GM12878 (cell line): ENCODE results near the gene ZBTB48. TPM values are rescaled to one million over a fixed set of nuclear protein-coding genes. Genes with fewer than 3 reads are reported as not detected.

Source experiments
- ATAC-seq: fragments of 200-7000 bp; cut with Tn5 transposase; 3 replicates; pipeline ENCODE4 v1.9.1; 2020; ENCODE audit warnings: mild to moderate bottlenecking, moderate library complexity
- BruUV-seq: library from RNA; stranded (reverse); fragments of 400-500 nt; replicated peaks from 2 replicates; lab custom pipeline; 2021; lab: Mats Ljungman, UMichigan
- CTCF ChIA-PET: fragments of 300-600 bp; sonication (Branson Sonifier 250); formaldehyde crosslinking; extraction: SDS; loops from one replicate; lab custom pipeline; 2021; ENCODE audit warnings: inconsistent platforms; lab: Yijun Ruan, JAX
- POLR2A ChIA-PET: fragments of 350-600 bp; formaldehyde crosslinking; extraction: SDS; loops from one replicate; lab custom pipeline; 2021; ENCODE audit warnings: inconsistent platforms; lab: Charles Lee
- RAD21 ChIA-PET: fragments of 300-600 bp; sonication (Branson Sonifier 250); formaldehyde crosslinking; loops from one replicate; lab custom pipeline; 2023; ENCODE audit warnings: antibody characterized with exemption; ENCODE audit not compliant: unreplicated experiment; lab: Charles Lee
- SMC1A ChIA-PET: fragments of 300-600 bp; sonication (Branson Sonifier 250); formaldehyde crosslinking; loops from one replicate; lab custom pipeline; 2023; ENCODE audit not compliant: unreplicated experiment, uncharacterized antibody; lab: Charles Lee
- DNase-seq: peaks from one replicate; pipeline ENCODE4 v3.0.0-alpha.2; 2011; ENCODE audit warnings: low read depth, low spot score
- FAIRE-seq: peaks from 3 replicates; lab custom pipeline; 2011; peaks lifted over from hg19 to GRCh38; lab: Jason Lieb, UNC
- H2AFZ ChIP-seq: 2 replicates; pipeline ENCODE4 v1.6.0; 2011; ENCODE audit warnings: low read depth, low read length, control low read depth; ENCODE audit not compliant: control insufficient read depth
- H3K27ac ChIP-seq: 2 replicates; pipeline ENCODE4 v1.5.1; 2011; ENCODE audit warnings: control low read depth; ENCODE audit not compliant: control insufficient read depth, insufficient read depth
- H3K27me3 ChIP-seq, 2 experiments: replicated peaks in 1 of 2; 2 replicates each; pipeline versions ENCODE4 v1.6.0 to v1.6.1; 2011; ENCODE audit warnings: low read length in 1 of 2; ENCODE audit not compliant: control insufficient read depth in 2 of 2, insufficient read depth in 2 of 2
- H3K36me3 ChIP-seq, 2 experiments: 2 replicates each; pipeline ENCODE4 v1.5.1; 2011; ENCODE audit warnings: low read length in 1 of 2; ENCODE audit not compliant: control insufficient read depth in 2 of 2, insufficient read depth in 2 of 2
- H3K4me1 ChIP-seq: 2 replicates; pipeline ENCODE4 v1.6.1; 2011; ENCODE audit warnings: mild to moderate bottlenecking, low read length, moderate library complexity, mixed read lengths; ENCODE audit not compliant: control insufficient read depth, insufficient read depth
- H3K4me2 ChIP-seq: 2 replicates; pipeline ENCODE4 v1.6.0; 2011; ENCODE audit warnings: control low read depth; ENCODE audit not compliant: control insufficient read depth, insufficient read depth
- H3K4me3 ChIP-seq: fragments of 200-600 bp; sonication (generic); 2 replicates; pipeline ENCODE4 v1.5.1; 2016
- H3K79me2 ChIP-seq: 2 replicates; pipeline ENCODE4 v1.6.0; 2011; ENCODE audit warnings: low read length; ENCODE audit not compliant: control insufficient read depth, insufficient read depth
- H3K9ac ChIP-seq: 2 replicates; pipeline ENCODE4 v1.8.0; 2011; ENCODE audit warnings: low read length, control low read depth, mixed read lengths; ENCODE audit not compliant: control insufficient read depth, insufficient read depth
- H3K9me3 ChIP-seq: replicated peaks from 3 replicates; pipeline ENCODE4 v1.5.1; 2011; ENCODE audit warnings: mild to moderate bottlenecking, low read length; ENCODE audit not compliant: control insufficient read depth, insufficient read depth
- H4K20me1 ChIP-seq: 2 replicates; pipeline ENCODE4 v1.6.0; 2011; ENCODE audit not compliant: control insufficient read depth, insufficient read depth
- ATF7 ChIP-seq: fragments of 450-650 bp; IDR thresholded peaks from 2 replicates; pipeline ENCODE4 v1.6.1; 2016; ENCODE audit warnings: low read depth, mild to moderate bottlenecking
- CBX5 ChIP-seq: sonication (generic); IDR thresholded peaks from 2 replicates; pipeline ENCODE4 v1.6.1; 2016; ENCODE audit warnings: low read depth, moderate library complexity, mild to moderate bottlenecking, inconsistent platforms
- CREB1 ChIP-seq: IDR thresholded peaks from 2 replicates; pipeline ENCODE4 v1.6.1; 2012; ENCODE audit warnings: low read depth, mild to moderate bottlenecking, inconsistent platforms
- HDAC6 ChIP-seq: fragments of 200-600 bp; sonication (generic); IDR thresholded peaks from one replicate; pipeline ENCODE4 v1.8.0; 2017; ENCODE audit warnings: antibody characterized with exemption; ENCODE audit not compliant: unreplicated experiment
- IRF4 ChIP-seq: IDR thresholded peaks from 2 replicates; pipeline ENCODE4 v1.6.1; 2011; ENCODE audit warnings: low read depth, low read length
- JUND ChIP-seq: IDR thresholded peaks from 2 replicates; pipeline ENCODE4 v1.6.1; 2012; ENCODE audit warnings: low read depth, mild to moderate bottlenecking, low read length, improper control_type of control experiment, moderate library complexity
- KAT2A ChIP-seq: conservative IDR thresholded peaks from 2 replicates; pipeline ENCODE4 v1.6.1; 2011; ENCODE audit warnings: low read depth, low read length; ENCODE audit not compliant: control insufficient read depth
- NFXL1 ChIP-seq: fragments of 450-650 bp; IDR thresholded peaks from 2 replicates; pipeline ENCODE4 v1.6.1; 2017; ENCODE audit warnings: antibody characterized with exemption, mild to moderate bottlenecking, borderline replicate concordance
- RAD21 ChIP-seq: IDR thresholded peaks from 2 replicates; pipeline ENCODE4 v1.6.1; 2011; ENCODE audit warnings: mild to moderate bottlenecking, low read depth, low read length, moderate library complexity; ENCODE audit not compliant: insufficient read depth
- TAF1 ChIP-seq: IDR thresholded peaks from 2 replicates; pipeline ENCODE4 v1.6.1; 2011; ENCODE audit warnings: mild to moderate bottlenecking, low read depth, low read length, borderline replicate concordance
- YBX1 ChIP-seq: fragments of 450-650 bp; IDR thresholded peaks from 2 replicates; pipeline ENCODE4 v1.6.1; 2016; ENCODE audit warnings: antibody characterized with exemption
- ZBED1 ChIP-seq: IDR thresholded peaks from 2 replicates; pipeline ENCODE4 v1.6.1; 2016; ENCODE audit warnings: borderline replicate concordance
- ZSCAN29 ChIP-seq: fragments of 450-650 bp; IDR thresholded peaks from 2 replicates; pipeline ENCODE4 v1.6.1; 2017; ENCODE audit warnings: mild to moderate bottlenecking, moderate library complexity
- WGBS: methylation state at CpG from one replicate; pipeline ENCODE4 v1.1.6; 2016; ENCODE audit warnings: low lambda C conversion rate; ENCODE audit not compliant: insufficient replicate concordance, insufficient coverage; ENCODE audit errors: missing lambda C conversion rate; 5-methylcytosine and 5-hydroxymethylcytosine counted together
- in situ Hi-C: fragments of 300-500 bp; cut with MboI; formaldehyde crosslinking; loops from 9 replicates; pipeline ENCODE4 v1.14.3; 2018; ENCODE audit warnings: mixed read lengths
- intact Hi-C: fragments of 100-400 bp; cut with micrococcal nuclease; formaldehyde crosslinking; loops from one replicate; pipeline ENCODE4 v1.14.2; 2022; ENCODE audit not compliant: unreplicated experiment
- polyA plus RNA-seq, 11 experiments: library from polyadenylated mRNA; depleted of rRNA in 4 of 11; unstranded in 6 of 11; stranded (reverse) in 5 of 11; fragments of >200 nt; fragmentation: Nextera tagmentation in 4 of 11; fragmentation: Illumina TruSeq in 1 of 11; extraction: Ambion mirVana in 4 of 11; extraction: Trizol in 1 of 11; gene quantifications; 1 replicate in 1 of 11; 2 replicates in 10 of 11; pipeline versions ENCODE4 v1.2.1 to v1.2.3, GENCODE V29; 2011 to 2016; ENCODE audit warnings: inconsistent platforms in 2 of 11, missing spikeins in 2 of 11, low read depth in 1 of 11
- total RNA-seq, 4 experiments: library from RNA; depleted of rRNA in 3 of 4; stranded (reverse); fragments of >200 nt in 3 of 4; fragmentation: Illumina TruSeq in 1 of 4; extraction: Trizol in 1 of 4; gene quantifications; 2 replicates each; pipeline versions ENCODE4 v1.2.1 to v1.2.3, GENCODE V29; 2013 to 2021
- TF ChIP-seq, protein P1 (sequence below): IDR thresholded peaks from 2 replicates; pipeline ENCODE4 v1.6.1; 2011; ENCODE audit warnings: low read depth, low read length, improper control_type of control experiment, borderline replicate concordance
- TF ChIP-seq, protein P2 (sequence below): IDR thresholded peaks from 2 replicates; pipeline ENCODE4 v1.6.1; 2011; ENCODE audit warnings: borderline replicate concordance, low read depth, mild to moderate bottlenecking, moderate library complexity, low read length; ENCODE audit not compliant: insufficient read depth, poor library complexity, severe bottlenecking
- TF ChIP-seq, protein P3 (sequence below): IDR thresholded peaks from 2 replicates; pipeline ENCODE4 v1.6.1; 2012; ENCODE audit warnings: low read length, inconsistent platforms
- TF ChIP-seq, protein P4 (sequence below): fragments of 450-650 bp; formaldehyde crosslinking; IDR thresholded peaks from 2 replicates; pipeline ENCODE4 v1.4.0; 2022; ENCODE audit warnings: mild to moderate bottlenecking, moderate library complexity

ZBTB48 gene
- total and polyA plus RNA-seq, 10 of the 15 experiments (the other 5 are each of a cell fraction or from before 2014, with no cell fraction given), result 1.00 to 25.3 (median 16.7) TPM

GRCh38 chr1:6585081-6585722 is 5.4 kb downstream of the ZBTB48 start (continued):
- no peak for TF ChIP-seq ZBED1
- no peak for TF ChIP-seq CBX5
- TF ChIP-seq CREB1, result no peak
- TF ChIP-seq YBX1, result no peak
- TF ChIP-seq IRF4, result no peak
- TF ChIP-seq, protein P1, sequence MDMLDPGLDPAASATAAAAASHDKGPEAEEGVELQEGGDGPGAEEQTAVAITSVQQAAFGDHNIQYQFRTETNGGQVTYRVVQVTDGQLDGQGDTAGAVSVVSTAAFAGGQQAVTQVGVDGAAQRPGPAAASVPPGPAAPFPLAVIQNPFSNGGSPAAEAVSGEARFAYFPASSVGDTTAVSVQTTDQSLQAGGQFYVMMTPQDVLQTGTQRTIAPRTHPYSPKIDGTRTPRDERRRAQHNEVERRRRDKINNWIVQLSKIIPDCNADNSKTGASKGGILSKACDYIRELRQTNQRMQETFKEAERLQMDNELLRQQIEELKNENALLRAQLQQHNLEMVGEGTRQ, result no peak
- no peak for TF ChIP-seq KAT2A
- TF ChIP-seq, protein P2, sequence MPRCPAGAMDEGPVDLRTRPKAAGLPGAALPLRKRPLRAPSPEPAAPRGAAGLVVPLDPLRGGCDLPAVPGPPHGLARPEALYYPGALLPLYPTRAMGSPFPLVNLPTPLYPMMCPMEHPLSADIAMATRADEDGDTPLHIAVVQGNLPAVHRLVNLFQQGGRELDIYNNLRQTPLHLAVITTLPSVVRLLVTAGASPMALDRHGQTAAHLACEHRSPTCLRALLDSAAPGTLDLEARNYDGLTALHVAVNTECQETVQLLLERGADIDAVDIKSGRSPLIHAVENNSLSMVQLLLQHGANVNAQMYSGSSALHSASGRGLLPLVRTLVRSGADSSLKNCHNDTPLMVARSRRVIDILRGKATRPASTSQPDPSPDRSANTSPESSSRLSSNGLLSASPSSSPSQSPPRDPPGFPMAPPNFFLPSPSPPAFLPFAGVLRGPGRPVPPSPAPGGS, result no peak

- ChIA-PET RAD21 (no interaction called here), POLR2A (no interaction called here), SMC1A (no interaction called here), CTCF (interaction anchor here (0.6 to 1.2 kb wide), 2 partner anchors 14 to 23 kb away, joined by 3 read pairs; no protein-coding TSS in a partner anchor)
- Histone ChIP-seq H3K4me1 (peaks cover 9% of the 10 kb centered on the region), H3K27me3 (no peaks in the 10 kb centered on the region), H3K4me2 (no peak overlapping the region), H3K9me3 (no peaks in the 10 kb centered on the region), H3K9ac (no peak overlapping the region), H3K79me2 (peaks cover 12% of the 10 kb centered on the region), H3K36me3 (peaks cover 7 to 10% of the 10 kb centered on the region in 2 experiments; a peak in 3 of 4 replicates), H4K20me1 (no peaks in the 10 kb centered on the region), H3K27ac (no peak overlapping the region), H2AFZ (no peak overlapping the region), H3K4me3 (no peak overlapping the region)
- FAIRE-seq, result no peak
- ATAC-seq, result no peak
- WGBS, result 93% methylated on average over 7 of the region's 7 CpGs
- no peak for DNase-seq
- no peak for TF ChIP-seq HDAC6
- TF ChIP-seq, protein P3, sequence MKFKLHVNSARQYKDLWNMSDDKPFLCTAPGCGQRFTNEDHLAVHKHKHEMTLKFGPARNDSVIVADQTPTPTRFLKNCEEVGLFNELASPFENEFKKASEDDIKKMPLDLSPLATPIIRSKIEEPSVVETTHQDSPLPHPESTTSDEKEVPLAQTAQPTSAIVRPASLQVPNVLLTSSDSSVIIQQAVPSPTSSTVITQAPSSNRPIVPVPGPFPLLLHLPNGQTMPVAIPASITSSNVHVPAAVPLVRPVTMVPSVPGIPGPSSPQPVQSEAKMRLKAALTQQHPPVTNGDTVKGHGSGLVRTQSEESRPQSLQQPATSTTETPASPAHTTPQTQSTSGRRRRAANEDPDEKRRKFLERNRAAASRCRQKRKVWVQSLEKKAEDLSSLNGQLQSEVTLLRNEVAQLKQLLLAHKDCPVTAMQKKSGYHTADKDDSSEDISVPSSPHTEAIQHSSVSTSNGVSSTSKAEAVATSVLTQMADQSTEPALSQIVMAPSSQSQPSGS, result no peak
- TF ChIP-seq, protein P4, sequence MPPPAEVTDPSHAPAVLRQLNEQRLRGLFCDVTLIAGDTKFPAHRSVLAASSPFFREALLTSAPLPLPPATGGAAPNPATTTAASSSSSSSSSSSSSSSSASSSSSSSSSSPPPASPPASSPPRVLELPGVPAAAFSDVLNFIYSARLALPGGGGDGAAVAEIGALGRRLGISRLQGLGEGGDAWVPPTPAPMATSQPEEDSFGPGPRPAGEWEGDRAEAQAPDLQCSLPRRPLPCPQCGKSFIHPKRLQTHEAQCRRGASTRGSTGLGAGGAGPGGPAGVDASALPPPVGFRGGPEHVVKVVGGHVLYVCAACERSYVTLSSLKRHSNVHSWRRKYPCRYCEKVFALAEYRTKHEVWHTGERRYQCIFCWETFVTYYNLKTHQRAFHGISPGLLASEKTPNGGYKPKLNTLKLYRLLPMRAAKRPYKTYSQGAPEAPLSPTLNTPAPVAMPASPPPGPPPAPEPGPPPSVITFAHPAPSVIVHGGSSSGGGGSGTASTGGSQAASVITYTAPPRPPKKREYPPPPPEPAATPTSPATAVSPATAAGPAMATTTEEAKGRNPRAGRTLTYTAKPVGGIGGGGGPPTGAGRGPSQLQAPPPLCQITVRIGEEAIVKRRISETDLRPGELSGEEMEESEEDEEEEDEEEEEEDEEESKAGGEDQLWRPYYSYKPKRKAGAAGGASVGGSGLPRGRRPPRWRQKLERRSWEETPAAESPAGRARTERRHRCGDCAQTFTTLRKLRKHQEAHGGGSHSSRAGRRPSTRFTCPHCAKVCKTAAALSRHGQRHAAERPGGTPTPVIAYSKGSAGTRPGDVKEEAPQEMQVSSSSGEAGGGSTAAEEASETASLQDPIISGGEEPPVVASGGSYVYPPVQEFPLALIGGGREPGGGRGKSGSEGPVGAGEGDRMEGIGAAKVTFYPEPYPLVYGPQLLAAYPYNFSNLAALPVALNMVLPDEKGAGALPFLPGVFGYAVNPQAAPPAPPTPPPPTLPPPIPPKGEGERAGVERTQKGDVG (CRISPR knock-in tag), result no peak
- no peak for TF ChIP-seq JUND
- no peak for TF ChIP-seq ATF7
- no peak for TF ChIP-seq RAD21
- no peak for TF ChIP-seq NFXL1
- TF ChIP-seq TAF1, result no peak
- no peak for TF ChIP-seq ZSCAN29
- intact Hi-C loops (no loop called here), in situ Hi-C loops (no loop called here)
- no TSS peak for BruUV-seq
Measured at GRCh38 chr1:6585841-6586240, 6.0 kb downstream of the ZBTB48 start.
